Liver (tissue), 9 donors: ENCODE results near the gene THBS2. TPM values are rescaled to one million over a fixed set of nuclear protein-coding genes. Genes with fewer than 3 reads are reported as not detected.

Source experiments
- DNase-seq: peaks from one replicate; pipeline ENCODE4 v3.0.0-alpha.2; 2017; ENCODE audit warnings: low spot score
- H3K27ac ChIP-seq, 2 donors: one replicate each; pipeline ENCODE4 v1.7.0; 2013; ENCODE audit warnings: inconsistent platforms in 2 of 2, low read length in 2 of 2, control low read depth in 1 of 2, low read depth in 1 of 2, mild to moderate bottlenecking in 1 of 2
- H3K27me3 ChIP-seq, 4 donors: one replicate each; pipeline versions ENCODE4 v1.6.1 to v1.7.0; 2013; ENCODE audit warnings: low read length in 3 of 4, inconsistent platforms in 1 of 4, mild to moderate bottlenecking in 1 of 4, moderate library complexity in 1 of 4; ENCODE audit not compliant: control insufficient read depth in 4 of 4, insufficient read depth in 4 of 4
- H3K36me3 ChIP-seq, 4 donors: one replicate each; pipeline versions ENCODE4 v1.6.1 to v1.7.0; 2013; ENCODE audit warnings: low read length in 3 of 4, mild to moderate bottlenecking in 3 of 4, low read depth in 1 of 4, moderate library complexity in 1 of 4; ENCODE audit not compliant: control insufficient read depth in 4 of 4, insufficient read depth in 3 of 4
- H3K4me1 ChIP-seq, 4 donors: one replicate each; pipeline versions ENCODE4 v1.6.1 to v1.7.0; 2013; ENCODE audit warnings: low read length in 3 of 4, mild to moderate bottlenecking in 3 of 4, moderate library complexity in 1 of 4; ENCODE audit not compliant: control insufficient read depth in 4 of 4, insufficient read depth in 4 of 4
- H3K4me3 ChIP-seq, 3 donors: one replicate each; pipeline versions ENCODE4 v1.6.1 to v1.7.0; 2013; ENCODE audit warnings: low read length in 3 of 3, control low read depth in 1 of 3, low read depth in 1 of 3, mild to moderate bottlenecking in 1 of 3
- H3K9ac ChIP-seq, 2 donors: one replicate each; pipeline ENCODE4 v1.7.0; 2013; ENCODE audit warnings: low read length in 2 of 2, mild to moderate bottlenecking in 2 of 2, moderate library complexity in 2 of 2, control low read depth in 1 of 2, low read depth in 1 of 2
- H3K9me3 ChIP-seq, 4 donors: one replicate each; pipeline versions ENCODE4 v1.6.1 to v1.7.0; 2013; ENCODE audit warnings: low read length in 3 of 4; ENCODE audit not compliant: control insufficient read depth in 4 of 4
- ATF3 ChIP-seq: IDR thresholded peaks from 2 replicates; pipeline ENCODE4 v1.6.1; 2016; ENCODE audit warnings: antibody characterized with exemption
- EGR1 ChIP-seq, 2 donors: IDR thresholded peaks; 2 replicates each; pipeline ENCODE4 v1.6.1; 2016 to 2018; ENCODE audit warnings: antibody characterized with exemption in 2 of 2, low read depth in 2 of 2
- FOXA1 ChIP-seq: IDR thresholded peaks from 2 replicates; pipeline ENCODE4 v1.6.1; 2016; ENCODE audit warnings: antibody characterized with exemption
- FOXA2 ChIP-seq: IDR thresholded peaks from 2 replicates; pipeline ENCODE4 v1.6.1; 2016; ENCODE audit warnings: antibody characterized with exemption
- GABPA ChIP-seq, 2 donors: IDR thresholded peaks in 1 of 2; conservative IDR thresholded peaks in 1 of 2; 2 replicates each; pipeline ENCODE4 v1.6.1; 2016; ENCODE audit warnings: antibody characterized with exemption in 2 of 2, mild to moderate bottlenecking in 1 of 2, moderate library complexity in 1 of 2
- HNF4A ChIP-seq, 2 donors: conservative IDR thresholded peaks; 2 replicates each; pipeline ENCODE4 v1.6.1; 2016; ENCODE audit warnings: antibody characterized with exemption in 2 of 2, mild to moderate bottlenecking in 2 of 2
- HNF4G ChIP-seq: IDR thresholded peaks from 2 replicates; pipeline ENCODE4 v1.6.1; 2016; ENCODE audit warnings: antibody characterized with exemption
- JUND ChIP-seq, 2 donors: IDR thresholded peaks; 2 replicates each; pipeline ENCODE4 v1.6.1; 2016; ENCODE audit warnings: antibody characterized with exemption in 2 of 2
- MAX ChIP-seq: IDR thresholded peaks from 2 replicates; pipeline ENCODE4 v1.6.1; 2016; ENCODE audit warnings: antibody characterized with exemption
- NR2F2 ChIP-seq: IDR thresholded peaks from 2 replicates; pipeline ENCODE4 v1.6.1; 2016; ENCODE audit warnings: antibody characterized with exemption
- RAD21 ChIP-seq, 2 donors: IDR thresholded peaks; 2 replicates each; pipeline ENCODE4 v1.6.1; 2016; ENCODE audit warnings: antibody characterized with exemption in 2 of 2, mild to moderate bottlenecking in 2 of 2
- REST ChIP-seq: IDR thresholded peaks from 2 replicates; pipeline ENCODE4 v1.6.1; 2016; ENCODE audit warnings: antibody characterized with exemption, mild to moderate bottlenecking
- RXRA ChIP-seq, 2 donors: IDR thresholded peaks; 2 replicates each; pipeline ENCODE4 v1.6.1; 2017 to 2018; ENCODE audit warnings: antibody characterized with exemption in 2 of 2, mild to moderate bottlenecking in 1 of 2
- SP1 ChIP-seq: IDR thresholded peaks from 2 replicates; pipeline ENCODE4 v1.6.1; 2018; ENCODE audit warnings: antibody characterized with exemption, mild to moderate bottlenecking
- TAF1 ChIP-seq: conservative IDR thresholded peaks from 2 replicates; pipeline ENCODE4 v1.6.1; 2016; ENCODE audit warnings: antibody characterized with exemption, mild to moderate bottlenecking
- YY1 ChIP-seq: IDR thresholded peaks from 2 replicates; pipeline ENCODE4 v1.6.1; 2016; ENCODE audit warnings: antibody characterized with exemption, mild to moderate bottlenecking
- ZBTB33 ChIP-seq: IDR thresholded peaks from 2 replicates; pipeline ENCODE4 v1.6.1; 2016; ENCODE audit warnings: antibody characterized with exemption
- WGBS: extraction: QIAGEN DNeasy Blood & Tissue Kit; methylation state at CpG from one replicate; pipeline ENCODE4 v1.1.7; 2013; 5-methylcytosine and 5-hydroxymethylcytosine counted together
- polyA plus RNA-seq, 2 donors: library from polyadenylated mRNA; stranded (reverse) in 1 of 2; unstranded in 1 of 2; fragments of 200-250 nt in 1 of 2; fragments of >200 nt in 1 of 2; fragmentation: Nextera tagmentation in 1 of 2; extraction: Ambion mirVana in 1 of 2; gene quantifications; one replicate each; pipeline versions ENCODE4 v1.2.1 to v1.2.3, GENCODE V29; 2013 to 2015
- total RNA-seq, 2 donors: library from RNA; depleted of rRNA; stranded (reverse); fragments of >200 nt; gene quantifications; one replicate each; pipeline ENCODE4 v1.2.3, GENCODE V29; 2014
- TF ChIP-seq, protein P1 (sequence below): fragments of 150-350 bp; IDR thresholded peaks from 2 replicates; pipeline ENCODE4 v1.5.1; 2017; ENCODE audit warnings: improper control_type of control experiment, low read depth, low read length; ENCODE audit not compliant: missing input control
- donor health status: healthy.
- donor health status: healthy.
- donor health status: healthy.
- donor health status: healthy.
- donor health status: healthy.

The THBS2 gene
- total and polyA plus RNA-seq, 4 donors: 0.35 to 7.6 (median 6.2) TPM

DNA sequence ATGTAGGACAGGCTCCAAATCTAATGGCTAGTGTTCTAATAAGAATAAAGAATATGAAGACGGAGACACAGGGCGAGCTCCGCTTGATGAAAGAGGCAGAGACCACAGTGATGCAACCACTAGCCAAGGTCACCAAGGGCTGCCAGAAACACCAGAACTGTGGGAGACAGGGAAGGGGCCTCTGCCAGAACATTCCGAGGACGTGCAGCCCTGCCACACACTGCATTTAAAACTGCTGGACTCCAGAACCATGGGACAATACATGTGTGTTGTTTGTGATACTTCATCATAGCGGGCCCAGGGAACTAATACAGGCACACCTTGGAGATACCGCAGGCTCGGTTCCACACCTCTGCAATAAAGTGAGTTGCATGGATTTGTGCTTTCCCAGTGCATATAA is 2.9 kb upstream of the THBS2 start:
- no peaks in the 10 kb centered on the region for H3K36me3 ChIP-seq
- no peak overlapping the region for H3K9ac ChIP-seq
- H3K4me1 ChIP-seq: peaks cover 0 to 7% (median 0%) of the 10 kb centered on the region in 4 donors
- TF ChIP-seq GABPA (IDR thresholded peaks at IDR 0.05 in 1 of 2, conservative IDR thresholded peaks at IDR 0.05 in 1 of 2) (no peak), HNF4G (no peak), RAD21 (IDR thresholded peaks at IDR 0.05) (no peak), NR2F2 (no peak), HNF4A (conservative IDR thresholded peaks at IDR 0.05) (no peak), RXRA (IDR thresholded peaks at IDR 0.05) (no peak), FOXA1 (no peak)
- H3K4me3 ChIP-seq: no peak overlapping the region
- WGBS: 88% methylated on average over 8 of the region's 8 CpGs
- no peak overlapping the region for H3K27ac ChIP-seq
- peaks cover 0 to 27% (median 4%) of the 10 kb centered on the region in 4 donors for H3K27me3 ChIP-seq
- H3K9me3 ChIP-seq: peaks cover 0 to 4% (median 0%) of the 10 kb centered on the region in 4 donors
- no peak for DNase-seq

DNA sequence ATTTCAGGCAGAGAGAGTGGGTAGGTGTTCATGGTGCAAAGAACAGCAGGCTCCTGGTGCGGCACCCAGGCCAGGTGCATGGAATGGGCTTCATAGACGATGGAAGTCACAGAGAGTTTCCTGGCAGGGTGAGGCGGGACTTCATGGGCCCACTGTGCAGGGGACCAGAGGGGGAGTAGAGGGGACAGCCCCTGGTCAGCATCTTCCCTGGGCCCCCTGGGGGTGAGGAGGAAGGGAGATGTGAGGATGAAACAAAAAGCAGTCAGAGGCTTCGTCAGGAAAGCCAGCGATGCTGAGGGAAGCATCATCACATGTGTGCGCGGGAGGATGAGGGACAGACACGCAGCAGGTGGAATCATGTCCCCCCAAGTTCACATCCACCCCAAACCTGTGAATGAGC is 2.4 kb upstream of the THBS2 start:
- DNase-seq: no peak
- H3K4me1 ChIP-seq: peaks cover 0 to 7% (median 0%) of the 10 kb centered on the region in 4 donors
- H3K27me3 ChIP-seq: peaks cover 0 to 27% (median 4%) of the 10 kb centered on the region in 4 donors
- H3K9me3 ChIP-seq: peaks cover 0 to 4% (median 0%) of the 10 kb centered on the region in 4 donors
- TF ChIP-seq ATF3: no peak
- TF ChIP-seq YY1: no peak
- TF ChIP-seq SP1: no peak
- no peak for TF ChIP-seq HNF4A (conservative IDR thresholded peaks at IDR 0.05)
- no peak for TF ChIP-seq RXRA (IDR thresholded peaks at IDR 0.05)
- no peak for TF ChIP-seq EGR1 (IDR thresholded peaks at IDR 0.05; ENCODE audit: low read depth in 2 of 2)
- TF ChIP-seq MAX: no peak
- TF ChIP-seq TAF1: no peak
- TF ChIP-seq REST: no peak
- TF ChIP-seq FOXA1: no peak
- TF ChIP-seq GABPA (IDR thresholded peaks at IDR 0.05 in 1 of 2, conservative IDR thresholded peaks at IDR 0.05 in 1 of 2): no peak
- TF ChIP-seq, protein P1, sequence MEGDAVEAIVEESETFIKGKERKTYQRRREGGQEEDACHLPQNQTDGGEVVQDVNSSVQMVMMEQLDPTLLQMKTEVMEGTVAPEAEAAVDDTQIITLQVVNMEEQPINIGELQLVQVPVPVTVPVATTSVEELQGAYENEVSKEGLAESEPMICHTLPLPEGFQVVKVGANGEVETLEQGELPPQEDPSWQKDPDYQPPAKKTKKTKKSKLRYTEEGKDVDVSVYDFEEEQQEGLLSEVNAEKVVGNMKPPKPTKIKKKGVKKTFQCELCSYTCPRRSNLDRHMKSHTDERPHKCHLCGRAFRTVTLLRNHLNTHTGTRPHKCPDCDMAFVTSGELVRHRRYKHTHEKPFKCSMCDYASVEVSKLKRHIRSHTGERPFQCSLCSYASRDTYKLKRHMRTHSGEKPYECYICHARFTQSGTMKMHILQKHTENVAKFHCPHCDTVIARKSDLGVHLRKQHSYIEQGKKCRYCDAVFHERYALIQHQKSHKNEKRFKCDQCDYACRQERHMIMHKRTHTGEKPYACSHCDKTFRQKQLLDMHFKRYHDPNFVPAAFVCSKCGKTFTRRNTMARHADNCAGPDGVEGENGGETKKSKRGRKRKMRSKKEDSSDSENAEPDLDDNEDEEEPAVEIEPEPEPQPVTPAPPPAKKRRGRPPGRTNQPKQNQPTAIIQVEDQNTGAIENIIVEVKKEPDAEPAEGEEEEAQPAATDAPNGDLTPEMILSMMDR: no peak
- no peak for TF ChIP-seq ZBTB33
- TF ChIP-seq HNF4G: no peak
- TF ChIP-seq RAD21 (IDR thresholded peaks at IDR 0.05): no peak
- TF ChIP-seq JUND (IDR thresholded peaks at IDR 0.05): no peak
- no peak for TF ChIP-seq FOXA2
- no peak for TF ChIP-seq NR2F2
- no peak overlapping the region for H3K27ac ChIP-seq
- WGBS: 92% methylated on average over 8 of the region's 8 CpGs
- no peaks in the 10 kb centered on the region for H3K36me3 ChIP-seq
- H3K9ac ChIP-seq: no peak overlapping the region
- no peak overlapping the region for H3K4me3 ChIP-seq
